Glutamatergic neuron (in vitro differentiated cells): ENCODE data around the gene ARHGAP11A. TPM values are rescaled to one million over a fixed set of nuclear protein-coding genes. Genes with fewer than 3 reads are reported as not detected.

Experiments
- DNase-seq: peaks from one replicate; pipeline ENCODE4 v3.0.0; 2022
- H3K27ac Mint-ChIP-seq: one replicate; pipeline ENCODE4 v1.8.0; 2020; ENCODE audit warnings: mild to moderate bottlenecking, mixed read lengths, inconsistent platforms; ENCODE audit not compliant: unreplicated experiment
- H3K27me3 Mint-ChIP-seq: one replicate; pipeline ENCODE4 v1.8.0; 2020; ENCODE audit warnings: mild to moderate bottlenecking, moderate library complexity, mixed read lengths, inconsistent platforms; ENCODE audit not compliant: unreplicated experiment
- H3K36me3 Mint-ChIP-seq: one replicate; pipeline ENCODE4 v1.8.0; 2020; ENCODE audit warnings: mild to moderate bottlenecking, mixed read lengths, inconsistent platforms; ENCODE audit not compliant: unreplicated experiment
- H3K4me1 Mint-ChIP-seq: one replicate; pipeline ENCODE4 v1.8.0; 2020; ENCODE audit warnings: mild to moderate bottlenecking, low read depth, mixed read lengths, inconsistent platforms; ENCODE audit not compliant: unreplicated experiment
- H3K4me3 Mint-ChIP-seq: one replicate; pipeline ENCODE4 v1.8.0; 2020; ENCODE audit warnings: mild to moderate bottlenecking, mixed read lengths, inconsistent platforms; ENCODE audit not compliant: unreplicated experiment
- H3K9me3 Mint-ChIP-seq: one replicate; pipeline ENCODE4 v1.8.0; 2020; ENCODE audit warnings: mild to moderate bottlenecking, moderate library complexity, mixed read lengths, inconsistent platforms; ENCODE audit not compliant: unreplicated experiment
- CTCF ChIP-seq: fragments of 200-600 bp; sonication (generic); IDR thresholded peaks from one replicate; pipeline ENCODE4 v1.5.0; 2021; ENCODE audit not compliant: partially characterized antibody, unreplicated experiment
- total RNA-seq: library from RNA; stranded (reverse); fragmentation: NEBNext Ultra II Directional; extraction: Animal tissue kit (Norgen Biotek cat#: 25700); gene quantifications from one replicate; pipeline ENCODE4 v1.2.1, GENCODE V29; 2021; ENCODE audit not compliant: unreplicated experiment

ARHGAP11A gene
- total RNA-seq, 1 donor from 2014 or later: 8.9 TPM

- TF ChIP-seq CTCF: no peak
- peaks cover 3% of the 10 kb centered on the region for H3K27me3 Mint-ChIP-seq
Measured at GRCh38 chr15:32669896-32670611, 54.8 kb downstream of the ARHGAP11A start.

GRCh38 chr15:32670623-32671022, 55.3 kb downstream of the ARHGAP11A start:
- Mint-ChIP-seq H3K9me3 (no peaks in the 10 kb centered on the region), H3K27ac (peak overlapping the region; percentile 78), H3K36me3 (no peaks in the 10 kb centered on the region), H3K4me3 (no peak overlapping the region), H3K4me1 (peaks cover 15% of the 10 kb centered on the region), H3K27me3 (peaks cover 3% of the 10 kb centered on the region)
- no peak for DNase-seq
- TF ChIP-seq CTCF: no peak

More at GRCh38 chr15:32669896-32670611, 54.8 kb downstream of the ARHGAP11A start:
- peak overlapping the region; percentile 73 for H3K27ac Mint-ChIP-seq
- H3K9me3 Mint-ChIP-seq: no peaks in the 10 kb centered on the region
- H3K4me3 Mint-ChIP-seq: peak overlapping the region; percentile 48
- H3K4me1 Mint-ChIP-seq: peaks cover 14% of the 10 kb centered on the region
- no peaks in the 10 kb centered on the region for H3K36me3 Mint-ChIP-seq
- peak; percentile 59 for DNase-seq

GRCh38 chr15:32671339-32672325, 56.3 kb downstream of the ARHGAP11A start:
- H3K36me3 Mint-ChIP-seq: no peaks in the 10 kb centered on the region
- H3K27ac Mint-ChIP-seq: no peak overlapping the region
- H3K27me3 Mint-ChIP-seq: peaks cover 3% of the 10 kb centered on the region
- H3K4me3 Mint-ChIP-seq: no peak overlapping the region
- peaks cover 2% of the 10 kb centered on the region for H3K9me3 Mint-ChIP-seq
- peaks cover 20% of the 10 kb centered on the region for H3K4me1 Mint-ChIP-seq
- TF ChIP-seq CTCF: no peak
- DNase-seq: no peak

GRCh38 chr15:32674681-32675080, 59.4 kb downstream of the ARHGAP11A start:
- Mint-ChIP-seq H3K4me1 (peaks cover 20% of the 10 kb centered on the region), H3K9me3 (peaks cover 2% of the 10 kb centered on the region), H3K27ac (no peak overlapping the region), H3K4me3 (no peak overlapping the region), H3K27me3 (peaks cover 2% of the 10 kb centered on the region), H3K36me3 (no peaks in the 10 kb centered on the region)
- no peak for DNase-seq
- TF ChIP-seq CTCF: no peak
